GM19395 (cell line): ENCODE results near the gene TIMP3.

Source experiments
- ATAC-seq: cut with Tn5 transposase; IDR thresholded peaks from one replicate; pipeline ENCODE4 v1.9.1; 2021; ENCODE audit warnings: mild to moderate bottlenecking, moderate library complexity; ENCODE audit not compliant: unreplicated experiment

Gene TIMP3

DNA sequence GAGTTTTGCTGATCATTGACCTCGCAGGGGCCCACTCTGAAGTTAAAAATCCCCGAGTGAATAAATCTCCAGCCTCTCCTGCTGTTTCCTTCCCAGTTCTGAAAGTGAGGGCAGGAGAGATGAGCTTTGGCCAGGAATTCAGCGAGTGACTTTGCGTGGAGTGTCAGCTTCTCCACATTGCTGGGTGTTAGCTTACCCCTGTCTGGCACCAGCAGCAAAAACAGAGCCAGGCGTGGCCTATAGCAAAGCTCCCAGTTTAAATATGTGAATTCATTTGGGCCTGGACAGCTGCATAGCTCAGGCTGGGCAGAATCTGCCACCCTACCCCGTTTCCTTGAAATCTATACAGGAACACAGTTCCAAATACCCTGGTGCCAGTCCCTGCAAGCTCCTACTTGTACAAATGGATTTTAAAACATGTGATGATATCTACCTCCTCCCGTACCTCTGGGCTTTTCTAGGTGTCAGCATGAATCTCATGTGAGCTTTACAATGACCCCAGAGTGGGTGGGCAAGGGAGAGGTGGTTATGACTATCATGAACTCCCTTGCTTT lies 25.6 kb downstream of the TIMP3 start:
- no peak for ATAC-seq

DNA sequence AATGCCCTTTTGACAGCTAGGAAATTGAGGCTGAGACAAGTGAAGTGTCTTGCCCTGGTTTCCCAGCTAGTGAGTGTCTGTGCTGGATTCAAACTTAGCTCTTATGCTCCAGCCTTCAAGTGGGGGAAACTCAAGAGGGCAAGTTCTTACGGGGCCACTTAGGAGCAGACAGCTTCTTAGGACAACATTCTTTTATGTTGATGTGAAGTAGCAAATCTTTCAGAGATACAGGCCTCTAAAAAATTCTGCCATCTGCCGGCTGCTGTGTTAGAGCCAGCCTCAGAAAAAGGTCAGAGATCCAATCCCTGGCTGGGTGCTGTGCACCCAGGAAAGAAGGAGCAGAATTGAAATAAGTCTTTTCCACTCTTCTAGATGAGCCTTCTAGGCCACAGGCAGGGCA lies 26.6 kb downstream of the TIMP3 start:
- no peak for ATAC-seq

DNA sequence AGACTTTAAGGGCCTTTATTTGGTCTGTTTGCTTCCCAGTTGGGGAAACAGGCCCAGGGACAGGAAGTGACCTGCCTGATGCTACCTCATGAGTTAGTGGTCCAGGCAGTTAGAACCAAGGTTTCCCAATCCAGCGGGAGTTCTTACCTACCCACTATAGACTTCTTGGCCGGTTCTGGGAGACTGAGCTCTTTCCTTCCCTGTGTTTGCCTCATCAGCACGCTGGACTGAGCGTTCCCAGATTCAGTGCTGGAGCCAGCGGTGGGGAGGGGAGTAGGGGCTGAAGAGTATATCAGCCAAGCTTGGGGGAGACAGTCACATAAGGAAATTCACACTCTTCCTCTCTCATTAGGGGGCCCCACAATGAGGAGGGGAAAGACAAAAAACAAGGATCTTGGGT lies 27.1 kb downstream of the TIMP3 start:
- no peak for ATAC-seq

DNA sequence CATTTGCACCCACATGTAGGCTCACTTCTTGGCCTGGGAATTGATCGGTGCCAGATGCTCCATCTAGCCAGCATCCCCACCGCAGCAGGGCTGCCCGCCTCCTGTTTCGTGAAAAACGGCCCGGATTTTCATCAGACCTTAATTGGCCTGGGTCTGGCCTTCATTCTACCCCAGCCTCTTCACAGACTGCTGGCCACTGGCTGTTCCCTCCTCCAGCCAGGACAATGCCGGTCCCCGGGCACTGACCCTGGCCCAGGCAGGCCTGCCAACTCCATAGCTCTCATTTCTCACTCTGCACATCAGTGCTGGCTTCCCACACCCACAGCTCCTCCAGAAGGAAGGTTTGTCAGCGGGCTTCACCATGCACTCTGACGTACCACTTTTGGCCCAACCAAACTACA lies 27.9 kb downstream of the TIMP3 start:
- no peak for ATAC-seq

DNA sequence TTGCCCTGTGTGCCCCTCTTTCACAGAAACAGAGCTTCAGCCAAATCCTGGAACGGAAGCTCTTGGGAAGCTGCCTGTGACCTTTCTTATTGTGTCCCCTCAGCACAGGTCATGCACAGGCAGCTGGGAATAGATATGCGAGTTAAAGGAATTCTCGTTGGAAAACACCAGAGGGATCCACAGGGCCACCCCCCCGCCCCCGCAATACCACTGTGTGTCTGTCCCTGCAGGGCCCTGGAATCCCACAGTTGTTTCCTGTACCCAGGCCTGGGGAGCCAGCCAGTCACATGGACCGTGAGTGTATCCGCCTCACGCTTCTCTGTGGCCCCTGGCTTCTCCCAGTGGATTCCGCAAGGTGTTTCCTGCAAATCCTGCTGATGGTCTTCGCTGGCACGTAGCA lies 29.0 kb downstream of the TIMP3 start:
- no peak for ATAC-seq

DNA sequence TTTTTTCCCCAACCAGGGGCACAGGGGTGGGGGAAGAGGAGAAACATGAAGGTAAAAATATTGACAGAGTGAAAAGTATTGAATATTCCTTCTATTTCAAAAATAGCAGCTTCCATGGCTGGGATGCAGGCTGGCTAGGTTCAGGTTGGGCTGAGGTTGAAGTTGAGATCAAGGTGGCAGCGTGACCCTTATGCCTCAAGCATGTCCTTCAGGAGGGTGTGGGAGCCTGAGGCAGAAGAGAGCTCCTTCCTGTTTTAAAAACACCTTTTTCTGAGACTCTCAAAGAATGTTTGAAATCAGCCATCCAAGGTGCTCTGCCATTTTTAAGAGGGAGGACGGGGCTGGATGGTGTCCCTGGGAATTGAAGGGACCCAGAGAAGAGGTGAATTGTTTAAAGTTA lies 29.5 kb downstream of the TIMP3 start:
- no peak for ATAC-seq

DNA sequence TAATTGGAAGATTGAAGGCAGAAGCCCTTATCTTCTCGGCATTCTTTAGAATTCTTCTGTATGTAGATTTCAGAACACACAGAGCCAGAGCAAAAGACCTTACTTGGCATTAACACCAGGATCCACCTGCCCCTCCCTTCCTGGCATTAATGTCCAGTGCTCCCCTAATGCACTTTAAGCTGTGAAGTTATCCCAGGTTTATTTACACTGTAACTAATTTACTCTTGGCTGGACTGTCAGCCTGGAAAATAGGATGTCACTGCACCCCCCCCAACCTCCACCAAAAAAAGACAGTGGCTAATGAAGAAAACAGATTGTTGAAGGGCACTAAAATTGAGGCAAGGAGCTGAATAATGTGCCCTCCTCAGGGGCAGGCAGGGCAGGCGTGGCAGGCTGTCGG lies 30.1 kb downstream of the TIMP3 start:
- no peak for ATAC-seq

DNA sequence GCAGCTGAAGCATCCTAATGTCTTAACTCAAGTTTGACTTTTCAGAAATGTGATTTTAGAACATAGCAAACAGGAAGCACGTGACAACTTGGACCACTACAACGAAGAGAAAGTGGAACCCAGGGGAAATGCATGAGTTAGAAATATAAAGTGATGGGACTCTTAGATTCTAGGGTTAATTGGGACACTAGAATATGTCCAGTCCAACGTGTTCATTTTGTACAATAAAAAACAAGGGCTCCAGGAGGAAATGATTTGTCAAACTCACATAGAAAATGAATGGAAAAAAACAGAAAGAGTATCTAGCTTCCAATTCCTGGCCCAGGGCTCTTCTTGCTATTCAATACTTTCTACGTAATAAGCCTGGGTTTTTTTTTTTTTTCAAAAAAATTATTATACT lies 30.7 kb downstream of the TIMP3 start:
- no peak for ATAC-seq

DNA sequence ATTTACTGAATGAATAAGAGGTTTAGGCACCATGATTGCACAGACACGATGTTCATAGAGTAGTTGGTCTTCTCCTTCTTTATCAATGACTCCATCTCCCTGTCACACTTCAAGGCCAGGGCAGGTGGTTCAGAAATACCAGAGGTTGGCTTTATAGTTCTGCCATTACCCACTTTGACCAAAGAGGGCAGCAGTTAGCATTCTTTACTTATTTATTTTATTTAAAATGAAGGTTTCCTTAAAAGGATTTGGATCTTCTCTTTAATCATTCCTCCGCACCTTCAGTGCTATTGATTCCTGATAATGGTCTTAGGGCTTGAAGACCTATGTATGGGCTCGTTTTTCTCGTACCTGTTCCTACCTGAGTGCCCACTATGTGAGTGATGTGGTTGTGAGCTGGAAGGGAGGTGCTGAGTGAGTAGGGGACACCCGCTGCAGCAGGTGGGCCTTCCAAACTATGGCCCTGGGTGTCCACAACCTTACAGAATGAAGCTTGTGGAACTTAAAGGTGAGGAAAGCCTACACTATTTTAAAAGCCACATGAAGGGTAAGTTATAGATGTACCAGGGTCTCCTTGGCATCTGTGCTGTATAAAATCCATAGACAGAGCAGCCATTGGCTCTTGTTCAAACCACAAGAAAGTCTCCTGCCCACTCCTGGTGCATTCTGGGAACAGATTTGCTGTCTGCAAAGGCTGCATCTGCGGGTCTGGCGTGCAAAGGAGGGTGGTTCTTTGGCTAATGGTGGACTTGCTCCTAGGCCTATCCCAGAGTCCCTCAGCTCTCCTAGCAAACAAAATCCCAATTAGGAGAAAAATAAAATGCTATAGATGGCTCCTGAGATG lies 35.0 kb downstream of the TIMP3 start:
- no peak for ATAC-seq

DNA sequence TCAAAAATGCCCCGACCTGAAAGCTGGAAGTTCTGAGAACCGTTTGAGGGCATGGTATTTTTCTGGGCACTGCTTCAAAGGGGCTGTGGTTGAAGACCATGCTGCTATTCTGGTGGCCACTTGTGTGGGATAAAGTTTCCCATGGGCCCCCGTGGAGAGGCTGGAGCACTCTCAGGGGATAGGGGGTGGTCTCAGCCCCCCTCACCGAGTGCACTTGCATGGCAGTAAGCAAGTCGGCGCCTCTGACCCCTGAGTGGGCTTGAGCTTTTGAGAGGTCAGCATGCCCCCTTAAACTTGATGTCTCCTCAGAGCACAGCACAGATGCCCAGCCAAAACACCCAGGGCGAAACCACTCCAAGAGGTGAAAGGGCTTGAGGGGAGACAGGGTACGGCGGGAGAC lies 35.6 kb downstream of the TIMP3 start:
- ATAC-seq: no peak

DNA sequence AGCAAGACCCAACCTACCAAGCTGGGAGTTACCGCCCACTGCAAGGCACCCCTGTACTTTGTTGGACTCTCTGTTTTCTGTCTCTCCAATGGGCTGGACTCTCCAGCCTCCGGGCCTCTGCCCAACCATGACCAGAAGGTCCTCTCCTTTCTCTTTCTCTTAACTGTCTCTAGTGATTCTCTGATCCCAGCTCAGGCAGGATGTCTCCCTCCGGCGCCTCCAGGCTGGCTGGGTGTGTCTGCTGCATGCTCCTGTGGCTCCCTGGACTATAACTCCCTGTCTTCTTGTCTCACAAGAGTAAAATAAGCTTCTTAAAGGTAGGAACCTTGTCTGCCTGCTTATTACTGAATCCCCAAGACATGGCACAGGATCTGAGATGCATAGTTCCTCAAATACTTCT lies 36.3 kb downstream of the TIMP3 start:
- ATAC-seq: no peak

DNA sequence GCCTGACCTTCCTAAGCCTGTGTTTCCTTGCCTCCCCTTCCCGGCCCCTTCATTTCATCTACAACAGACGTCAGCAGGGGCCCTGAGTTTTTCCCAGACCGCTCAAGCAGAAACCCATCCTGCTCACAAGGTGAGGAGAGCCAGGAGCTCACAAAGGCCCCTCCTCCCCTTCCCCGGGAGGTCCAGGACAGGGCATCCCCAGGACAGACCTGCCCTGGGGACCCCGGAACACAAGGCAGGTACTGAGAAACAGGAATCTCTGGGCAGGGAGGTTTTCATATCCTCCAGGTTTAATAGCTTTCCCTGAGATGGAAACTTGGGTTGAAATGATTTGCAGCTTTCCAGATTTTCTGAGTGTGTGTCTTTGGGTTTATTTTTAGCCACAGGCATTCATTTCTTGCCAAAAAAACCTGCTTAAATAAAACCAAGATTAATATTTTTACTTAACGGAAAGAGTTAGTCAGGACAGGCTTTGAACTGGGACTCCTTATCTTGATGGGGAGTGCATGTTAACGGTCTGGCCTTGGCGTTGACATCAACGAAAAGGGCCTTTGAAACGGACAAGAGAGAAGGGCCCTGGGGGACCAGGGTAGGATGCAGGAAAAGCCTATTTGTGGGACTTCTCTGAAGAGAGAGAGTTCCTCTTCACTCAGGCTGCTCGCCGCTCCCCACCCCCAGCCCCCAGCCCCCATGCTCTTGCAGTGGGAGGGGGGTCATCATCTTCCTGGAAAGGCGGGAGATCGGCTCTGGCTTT lies 38.5 kb downstream of the TIMP3 start:
- no peak for ATAC-seq

DNA sequence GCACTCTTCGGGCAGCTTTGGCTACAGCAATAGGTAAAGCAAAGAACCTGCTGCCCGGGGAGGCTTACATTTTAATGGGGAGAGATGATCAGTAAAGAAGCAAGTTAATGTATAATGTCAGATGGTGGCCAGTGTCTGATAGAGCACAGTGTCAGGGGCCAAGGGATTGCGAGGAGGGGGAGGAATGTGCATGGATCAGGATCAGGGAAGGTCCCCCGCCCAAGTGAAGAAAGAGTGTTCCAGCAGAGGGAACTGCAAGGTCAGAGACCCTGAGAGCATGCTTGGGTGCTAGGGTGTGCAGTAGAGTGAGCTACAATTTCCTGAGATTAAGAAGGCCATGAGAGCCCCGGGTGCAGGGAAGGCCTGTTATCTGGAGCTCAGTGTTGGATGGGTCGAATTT lies 39.7 kb downstream of the TIMP3 start:
- no peak for ATAC-seq

DNA sequence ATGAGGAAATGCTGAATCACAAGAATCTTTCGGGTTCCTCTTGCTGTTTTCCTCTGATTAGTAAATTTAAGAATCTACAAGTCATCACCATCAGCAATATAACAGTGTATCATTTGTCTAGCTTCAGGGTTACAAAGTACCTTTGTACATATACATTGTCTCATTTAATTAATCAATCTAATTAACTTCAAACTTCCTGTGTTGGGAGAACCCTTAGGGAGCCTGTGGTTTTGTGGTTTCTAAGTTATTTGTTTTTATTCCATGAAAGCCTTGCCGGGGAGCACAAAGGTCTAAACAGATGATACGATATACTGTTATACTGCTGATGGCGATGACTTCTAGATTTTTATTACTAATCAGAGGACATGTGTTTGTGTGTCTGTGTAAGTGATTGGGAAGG lies 41.0 kb downstream of the TIMP3 start:
- no peak for ATAC-seq

DNA sequence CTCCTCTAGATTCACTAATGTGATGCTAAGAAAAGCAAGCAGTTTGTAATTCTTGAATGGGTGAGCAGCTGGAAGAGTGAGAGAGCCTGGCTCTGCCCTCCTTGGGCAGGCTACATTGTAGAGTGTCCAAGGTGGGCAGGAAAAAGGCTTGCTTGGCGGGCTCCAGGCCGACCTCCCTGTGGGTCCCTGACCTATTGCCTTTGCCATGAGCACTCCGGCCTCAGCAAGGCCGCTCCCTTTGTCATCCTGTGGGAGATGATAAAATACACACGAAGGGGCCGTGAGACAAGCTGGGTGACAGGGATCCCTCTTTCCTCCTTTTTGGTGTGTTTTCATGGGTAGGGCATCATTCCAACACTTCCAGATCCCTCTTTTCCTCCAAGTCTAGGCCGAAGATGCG lies 41.8 kb downstream of the TIMP3 start:
- ATAC-seq: no peak

DNA sequence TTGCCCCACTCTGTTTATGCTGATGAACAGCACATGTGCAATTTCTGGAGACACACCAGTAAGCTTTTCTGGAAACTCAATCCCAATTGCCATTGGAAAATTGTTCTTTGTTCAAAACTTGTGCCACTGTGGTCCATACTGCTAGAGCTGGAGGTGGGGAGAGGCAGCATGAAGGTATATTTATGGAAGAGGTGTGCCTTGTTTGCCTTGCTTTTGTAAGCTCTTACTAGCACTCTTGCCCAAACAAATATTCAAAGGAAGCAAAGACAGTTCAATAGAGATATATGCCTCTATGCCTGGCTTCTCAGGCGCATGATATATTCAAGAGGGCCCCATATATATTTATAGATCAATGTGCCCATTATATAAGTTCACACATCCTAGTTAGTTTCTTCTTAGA lies 42.7 kb downstream of the TIMP3 start:
- no peak for ATAC-seq

DNA sequence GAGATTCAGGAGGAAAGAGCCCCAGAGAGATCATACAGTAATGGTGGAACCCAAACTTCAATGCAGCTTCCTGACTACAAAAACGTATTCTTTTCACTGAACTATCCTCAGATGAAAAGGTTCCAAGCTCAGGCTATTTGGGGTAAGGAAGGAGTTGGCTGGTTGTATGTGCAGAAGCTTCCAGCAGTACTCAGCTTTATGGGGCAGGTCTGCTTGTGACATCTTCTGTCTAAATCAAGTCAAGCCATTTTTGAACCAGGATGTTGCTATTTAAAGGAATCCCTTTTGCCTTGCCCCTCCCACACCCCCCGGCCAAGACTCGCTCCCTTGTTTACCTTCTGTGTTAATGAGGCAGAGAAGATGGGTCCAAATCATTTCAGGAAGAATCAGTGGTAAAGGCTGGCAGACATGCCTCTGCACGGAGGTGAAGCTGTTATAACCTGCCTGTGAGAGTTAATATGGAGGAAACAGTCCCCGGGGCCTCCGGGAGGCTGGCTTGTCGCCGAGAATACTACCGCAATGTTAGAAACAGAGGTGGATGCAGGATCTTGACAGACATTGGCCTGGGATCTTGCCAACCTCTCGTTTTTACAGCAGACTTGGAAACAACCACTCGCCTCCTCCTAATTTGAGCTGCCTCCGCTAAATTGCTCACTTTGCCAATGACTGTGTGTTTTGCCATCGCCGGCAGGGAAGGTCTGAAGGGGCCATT lies 45.4 kb downstream of the TIMP3 start:
- no peak for ATAC-seq

DNA sequence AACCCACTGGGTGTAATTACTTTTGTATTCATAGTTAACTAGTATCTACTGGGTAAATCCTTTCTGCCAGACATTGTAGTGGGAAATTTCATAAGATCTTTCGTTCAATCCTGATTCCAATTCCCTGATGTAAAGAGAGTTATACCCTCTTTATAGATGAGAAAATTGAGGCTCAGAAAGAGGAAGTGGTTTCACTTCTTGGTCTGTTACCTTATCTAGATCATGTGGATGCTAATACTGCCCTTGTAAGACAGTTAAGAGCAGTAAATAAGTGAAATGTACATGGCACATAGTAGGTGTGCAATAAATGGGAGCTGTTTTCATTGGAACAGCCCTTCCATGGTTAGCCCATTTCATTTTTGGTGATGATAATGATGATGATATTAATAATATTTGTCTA lies 46.7 kb downstream of the TIMP3 start:
- no peak for ATAC-seq

DNA sequence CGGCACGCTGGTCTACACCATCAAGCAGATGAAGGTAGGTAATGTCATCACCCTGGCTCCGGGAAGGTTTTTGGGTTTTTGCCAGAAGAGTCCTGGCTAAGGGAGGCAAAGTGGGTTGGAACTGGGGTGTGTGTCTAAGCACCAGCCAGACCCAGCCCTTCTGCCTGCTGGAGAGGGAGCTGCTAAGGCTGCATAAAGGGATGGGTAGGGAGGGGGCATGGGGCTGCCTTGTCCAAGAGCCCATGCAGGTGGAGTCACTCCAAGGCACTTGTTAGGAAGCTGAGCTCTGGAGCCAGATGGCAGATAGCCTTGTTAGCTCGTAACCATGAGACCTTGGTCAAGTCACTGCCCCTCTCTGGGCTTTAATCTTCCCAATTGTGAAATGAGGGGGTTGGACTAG lies 48.0 kb downstream of the TIMP3 start:
- no peak for ATAC-seq

DNA sequence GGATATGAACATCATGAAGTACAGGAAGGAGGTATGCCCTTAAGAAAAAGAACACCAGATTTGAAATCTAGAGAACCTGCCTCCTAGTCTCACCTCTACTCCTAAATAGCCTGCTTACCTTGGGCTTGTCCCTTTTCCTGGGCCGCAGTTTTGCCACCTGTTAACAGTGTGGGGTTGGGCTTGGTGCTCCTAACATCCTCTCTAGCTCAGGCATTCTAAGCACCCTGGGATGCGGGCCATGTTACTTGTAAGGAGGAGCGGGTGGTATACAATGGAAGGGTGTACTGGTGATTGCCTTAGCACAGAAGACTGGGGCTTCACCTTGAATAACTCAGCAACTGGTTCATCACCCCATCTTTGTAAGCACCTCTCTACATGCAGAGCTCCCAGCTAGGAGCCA lies 48.7 kb downstream of the TIMP3 start:
- no peak for ATAC-seq
